Measurements from ENCODE around the gene AGA. TPM values are rescaled to one million over a fixed set of nuclear protein-coding genes. Genes with fewer than 3 reads are reported as not detected.
A peak's percentile ranks its signal among the peaks of the same experiment; 100 is the strongest.

The AGA gene
- total and polyA plus RNA-seq, 4 donors: 13.3 to 25.3 (median 20.2) TPM

DNA sequence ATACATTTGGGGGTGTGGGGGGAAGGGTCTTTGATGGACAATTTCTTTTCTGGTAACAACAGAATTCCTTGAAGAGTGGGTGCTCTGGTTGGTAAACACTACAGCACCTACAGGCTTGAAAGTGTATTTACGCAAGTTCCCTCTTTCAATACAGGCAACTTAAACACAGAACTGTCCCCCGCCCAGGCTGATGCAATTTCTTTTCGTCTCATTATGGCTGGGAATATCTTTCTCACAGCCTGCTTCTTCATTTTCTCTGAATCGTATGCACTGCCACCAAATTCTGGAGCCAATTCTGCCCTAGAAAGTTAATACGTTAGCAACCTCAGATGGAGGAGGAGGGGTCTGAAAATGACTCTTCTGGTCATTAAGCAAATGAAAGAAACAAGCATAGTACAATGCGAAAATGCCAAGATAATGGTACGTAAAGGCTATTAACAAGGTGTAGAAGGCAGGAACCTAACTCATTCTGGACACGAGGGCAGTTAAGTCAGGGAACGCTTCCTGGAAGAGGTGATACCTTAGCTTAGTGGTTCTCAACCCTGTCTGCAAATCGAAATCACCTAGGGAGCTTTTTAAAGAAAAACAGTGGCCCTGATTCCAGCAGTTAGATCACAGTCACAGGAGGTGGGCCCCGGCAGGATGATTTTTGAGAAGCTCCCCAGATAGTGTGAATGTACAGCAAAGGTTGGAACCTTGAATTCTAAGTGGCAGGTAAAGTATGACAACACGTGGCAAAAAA, 1.0 kb downstream of the AGA start:
- Histone ChIP-seq H3K27ac (ENCODE audit: low read depth in 1 of 2, low read length in 1 of 2) (peak overlapping the region; percentile 99 to 100), H3K9ac (ENCODE audit: insufficient read depth in 1 of 2, low read length in 2 of 2) (peak overlapping the region; percentile 95 to 97), H3K4me1 (ENCODE audit: control insufficient read depth in 5 of 5, insufficient read depth in 5 of 5, low read length in 5 of 5) (peaks cover 0 to 13% (median 5%) of the 10 kb centered on the region in 5 donors), H3K36me3 (ENCODE audit: control insufficient read depth in 4 of 4, insufficient read depth in 4 of 4, low read length in 4 of 4) (peaks cover 0 to 7% (median 3%) of the 10 kb centered on the region in 4 donors), H3K4me3 (peak overlapping the region; percentile 98), H3K27me3 (ENCODE audit: control insufficient read depth in 3 of 3, insufficient read depth in 3 of 3, low read length in 2 of 3) (no peaks in the 10 kb centered on the region), H3K9me3 (ENCODE audit: control insufficient read depth in 4 of 4, insufficient read depth in 3 of 4, low read length in 3 of 4) (no peaks in the 10 kb centered on the region)
- TF ChIP-seq, protein P1, sequence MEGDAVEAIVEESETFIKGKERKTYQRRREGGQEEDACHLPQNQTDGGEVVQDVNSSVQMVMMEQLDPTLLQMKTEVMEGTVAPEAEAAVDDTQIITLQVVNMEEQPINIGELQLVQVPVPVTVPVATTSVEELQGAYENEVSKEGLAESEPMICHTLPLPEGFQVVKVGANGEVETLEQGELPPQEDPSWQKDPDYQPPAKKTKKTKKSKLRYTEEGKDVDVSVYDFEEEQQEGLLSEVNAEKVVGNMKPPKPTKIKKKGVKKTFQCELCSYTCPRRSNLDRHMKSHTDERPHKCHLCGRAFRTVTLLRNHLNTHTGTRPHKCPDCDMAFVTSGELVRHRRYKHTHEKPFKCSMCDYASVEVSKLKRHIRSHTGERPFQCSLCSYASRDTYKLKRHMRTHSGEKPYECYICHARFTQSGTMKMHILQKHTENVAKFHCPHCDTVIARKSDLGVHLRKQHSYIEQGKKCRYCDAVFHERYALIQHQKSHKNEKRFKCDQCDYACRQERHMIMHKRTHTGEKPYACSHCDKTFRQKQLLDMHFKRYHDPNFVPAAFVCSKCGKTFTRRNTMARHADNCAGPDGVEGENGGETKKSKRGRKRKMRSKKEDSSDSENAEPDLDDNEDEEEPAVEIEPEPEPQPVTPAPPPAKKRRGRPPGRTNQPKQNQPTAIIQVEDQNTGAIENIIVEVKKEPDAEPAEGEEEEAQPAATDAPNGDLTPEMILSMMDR (IDR thresholded peaks at IDR 0.05; ENCODE audit: control extremely low read depth, extremely low read depth): no peak
- 33 to 35% methylated on average over 12 of the region's 12 CpGs for whole genome bisulfite sequencing, 2 donors
- DNase-seq (peak; percentile 16 to 64 (median 50)), ATAC-seq (ENCODE audit: insufficient read depth, low FRiP score) (no peak)

DNA sequence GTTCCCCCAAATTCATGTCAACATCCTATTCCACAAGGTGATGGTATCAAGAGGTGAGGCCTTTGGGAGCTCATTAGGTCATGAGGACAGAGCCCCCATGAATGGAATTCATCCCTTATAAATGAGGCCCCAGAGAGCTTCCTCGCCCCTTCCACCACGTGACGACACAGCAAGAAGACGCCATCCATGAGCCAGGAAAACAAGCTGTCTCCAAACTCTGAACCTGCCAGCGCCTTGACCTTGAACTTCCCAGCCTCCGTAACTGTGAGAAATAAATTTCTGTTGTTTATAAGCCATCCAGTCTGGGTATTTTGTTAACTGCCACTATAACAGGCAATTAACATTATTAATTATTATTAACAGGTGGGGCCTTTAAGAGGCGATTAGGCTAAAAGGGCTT, 5.8 kb downstream of the AGA start:
- TF ChIP-seq, protein P1 (IDR thresholded peaks at IDR 0.05; ENCODE audit: control extremely low read depth, extremely low read depth): no peak
- ATAC-seq (ENCODE audit: insufficient read depth, low FRiP score) (no peak), DNase-seq (no peak)
- peaks cover 4 to 17% (median 12%) of the 10 kb centered on the region in 4 donors for H3K36me3 ChIP-seq (ENCODE audit: control insufficient read depth in 4 of 4, insufficient read depth in 4 of 4, low read length in 4 of 4)
- H3K27ac ChIP-seq (ENCODE audit: low read depth in 1 of 2, low read length in 1 of 2): no peak overlapping the region
- no peaks in the 10 kb centered on the region for H3K27me3 ChIP-seq (ENCODE audit: control insufficient read depth in 3 of 3, insufficient read depth in 3 of 3, low read length in 2 of 3)
- no peaks in the 10 kb centered on the region for H3K9me3 ChIP-seq (ENCODE audit: control insufficient read depth in 4 of 4, insufficient read depth in 3 of 4, low read length in 3 of 4)
- WGBS, 2 donors: 94% methylated on average over 7 of the region's 7 CpGs
- peaks cover 0 to 10% (median 2%) of the 10 kb centered on the region in 5 donors for H3K4me1 ChIP-seq (ENCODE audit: control insufficient read depth in 5 of 5, insufficient read depth in 5 of 5, low read length in 5 of 5)
- H3K4me3 ChIP-seq: no peak overlapping the region
- H3K9ac ChIP-seq (ENCODE audit: insufficient read depth in 1 of 2, low read length in 2 of 2): no peak overlapping the region

DNA sequence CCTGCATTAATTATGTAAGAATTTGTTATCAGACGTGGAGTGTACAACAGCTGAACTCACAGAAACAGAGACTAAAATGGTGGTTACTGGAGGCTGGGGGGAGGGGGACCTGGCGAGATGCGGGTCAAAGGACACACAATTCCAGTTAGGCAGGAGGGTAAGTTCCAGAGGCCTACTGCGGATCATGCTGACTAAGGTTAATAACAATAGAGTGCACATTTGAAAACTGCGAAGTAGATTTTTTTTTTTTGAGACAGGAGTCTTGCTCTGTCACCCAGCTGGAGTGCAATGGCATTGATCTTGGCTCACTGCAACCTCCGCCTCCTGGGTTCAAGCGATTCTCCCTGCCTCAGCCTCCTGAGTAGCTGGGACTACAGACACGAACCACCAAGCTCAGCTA, 7.6 kb downstream of the AGA start:
- Histone ChIP-seq H3K36me3 (ENCODE audit: control insufficient read depth in 4 of 4, insufficient read depth in 4 of 4, low read length in 4 of 4) (peaks cover 4 to 17% (median 13%) of the 10 kb centered on the region in 4 donors), H3K9ac (ENCODE audit: insufficient read depth in 1 of 2, low read length in 2 of 2) (no peak overlapping the region), H3K27ac (ENCODE audit: low read depth in 1 of 2, low read length in 1 of 2) (no peak overlapping the region), H3K4me1 (ENCODE audit: control insufficient read depth in 5 of 5, insufficient read depth in 5 of 5, low read length in 5 of 5) (no peaks in the 10 kb centered on the region), H3K27me3 (ENCODE audit: control insufficient read depth in 3 of 3, insufficient read depth in 3 of 3, low read length in 2 of 3) (no peaks in the 10 kb centered on the region), H3K4me3 (no peak overlapping the region), H3K9me3 (ENCODE audit: control insufficient read depth in 4 of 4, insufficient read depth in 3 of 4, low read length in 3 of 4) (no peaks in the 10 kb centered on the region)
- DNase-seq (no peak), ATAC-seq (ENCODE audit: insufficient read depth, low FRiP score) (no peak)
- WGBS, 2 donors: 98% methylated on average over 8 of the region's 8 CpGs
- TF ChIP-seq, protein P1 (IDR thresholded peaks at IDR 0.05; ENCODE audit: control extremely low read depth, extremely low read depth): no peak
